Uterus (tissue), 4 donors: ENCODE results near the gene SAMD8. TPM values are rescaled to one million over a fixed set of nuclear protein-coding genes. Genes with fewer than 3 reads are reported as not detected.
A peak's percentile ranks its signal among the peaks of the same experiment; 100 is the strongest.

Source experiments
- DNase-seq, 2 donors: peaks; one replicate each; pipeline ENCODE4 v3.0.0-alpha.2; 2019 to 2020
- H3K27ac ChIP-seq, 2 donors: fragments of 200-600 bp; sonication (generic); 1 replicate in 1 of 2; 2 replicates in 1 of 2; pipeline ENCODE4 v1.5.1; 2016 to 2018
- H3K27me3 ChIP-seq, 2 donors: fragments of 200-600 bp; sonication (generic); one replicate each; pipeline ENCODE4 v1.5.1; 2018 to 2019; ENCODE audit warnings: control low read depth in 1 of 2
- H3K36me3 ChIP-seq, 2 donors: fragments of 200-600 bp; sonication (generic); one replicate each; pipeline ENCODE4 v1.5.1; 2019; ENCODE audit warnings: control low read depth in 1 of 2
- H3K4me1 ChIP-seq, 2 donors: fragments of 200-600 bp; sonication (generic); one replicate each; pipeline ENCODE4 v1.5.1; 2018 to 2019; ENCODE audit warnings: control low read depth in 1 of 2
- H3K4me3 ChIP-seq, 2 donors: fragments of 200-600 bp; sonication (generic); 1 replicate in 1 of 2; 2 replicates in 1 of 2; pipeline ENCODE4 v1.5.1; 2018 to 2019; ENCODE audit warnings: mild to moderate bottlenecking in 1 of 2
- H3K9me3 ChIP-seq, 2 donors: fragments of 200-600 bp; sonication (generic); one replicate each; pipeline ENCODE4 v1.5.1; 2019; ENCODE audit warnings: control low read depth in 1 of 2
- POLR2A ChIP-seq, 2 donors: fragments of 450-650 bp; IDR thresholded peaks; one replicate each; pipeline ENCODE4 v1.6.1; 2016; ENCODE audit warnings: antibody characterized with exemption in 2 of 2, mild to moderate bottlenecking in 1 of 2, moderate library complexity in 1 of 2
- intact Hi-C: fragments of 100-400 bp; cut with DNase I; formaldehyde crosslinking; loops from one replicate; pipeline ENCODE4 v1.15.1; 2023; ENCODE audit warnings: low total_unique reads
- total RNA-seq, 4 donors: library from RNA; depleted of rRNA in 3 of 4; stranded (reverse); fragments of >200 nt in 3 of 4; gene quantifications; one replicate each; pipeline versions ENCODE4 v1.1.0 to v1.2.4, GENCODE V29; 2014 to 2023
- TF ChIP-seq, protein P1 (sequence below), 4 experiments: fragments of 200-600 bp in 2 of 4; fragments of 450-650 bp in 2 of 4; sonication (generic) in 2 of 4; IDR thresholded peaks; one replicate each; pipeline ENCODE4 v1.5.1; 2016 to 2019; ENCODE audit warnings: antibody characterized with exemption in 4 of 4, mild to moderate bottlenecking in 2 of 4, moderate library complexity in 1 of 4
- donor health status: DM: yes; HTN: yes; CAD: no.

The SAMD8 gene
- total RNA-seq, 4 donors from 2014 or later = 25.4 to 51.4 (median 49.2) TPM

DNA sequence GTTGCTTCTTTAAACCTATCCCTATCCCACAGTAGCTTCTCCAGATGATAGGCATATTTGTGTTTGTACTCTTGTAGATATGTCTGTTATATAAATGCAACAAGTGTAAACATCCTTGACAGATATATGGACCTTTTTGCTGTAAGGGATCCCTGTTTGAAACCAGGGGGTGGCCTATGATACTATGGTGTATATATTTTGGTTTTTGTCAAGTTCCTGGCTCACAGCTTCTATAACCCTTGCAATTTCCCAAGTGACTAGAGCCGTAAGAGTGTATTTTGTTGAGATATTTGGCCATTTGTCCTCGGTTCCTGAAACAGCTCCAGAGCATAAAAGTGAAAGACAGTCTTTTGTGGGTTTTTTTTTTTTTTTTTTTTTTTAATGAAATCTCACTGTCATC lies 114.6 kb downstream of the SAMD8 start:
- intact Hi-C loops = no loop called here
- no peaks in the 10 kb centered on the region for H3K36me3 ChIP-seq
- H3K27me3 ChIP-seq = no peaks in the 10 kb centered on the region
- H3K9me3 ChIP-seq = no peaks in the 10 kb centered on the region
- no peak for TF ChIP-seq POLR2A (IDR thresholded peaks at IDR 0.05)
- TF ChIP-seq, protein P1, sequence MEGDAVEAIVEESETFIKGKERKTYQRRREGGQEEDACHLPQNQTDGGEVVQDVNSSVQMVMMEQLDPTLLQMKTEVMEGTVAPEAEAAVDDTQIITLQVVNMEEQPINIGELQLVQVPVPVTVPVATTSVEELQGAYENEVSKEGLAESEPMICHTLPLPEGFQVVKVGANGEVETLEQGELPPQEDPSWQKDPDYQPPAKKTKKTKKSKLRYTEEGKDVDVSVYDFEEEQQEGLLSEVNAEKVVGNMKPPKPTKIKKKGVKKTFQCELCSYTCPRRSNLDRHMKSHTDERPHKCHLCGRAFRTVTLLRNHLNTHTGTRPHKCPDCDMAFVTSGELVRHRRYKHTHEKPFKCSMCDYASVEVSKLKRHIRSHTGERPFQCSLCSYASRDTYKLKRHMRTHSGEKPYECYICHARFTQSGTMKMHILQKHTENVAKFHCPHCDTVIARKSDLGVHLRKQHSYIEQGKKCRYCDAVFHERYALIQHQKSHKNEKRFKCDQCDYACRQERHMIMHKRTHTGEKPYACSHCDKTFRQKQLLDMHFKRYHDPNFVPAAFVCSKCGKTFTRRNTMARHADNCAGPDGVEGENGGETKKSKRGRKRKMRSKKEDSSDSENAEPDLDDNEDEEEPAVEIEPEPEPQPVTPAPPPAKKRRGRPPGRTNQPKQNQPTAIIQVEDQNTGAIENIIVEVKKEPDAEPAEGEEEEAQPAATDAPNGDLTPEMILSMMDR (IDR thresholded peaks at IDR 0.05) = no peak
- H3K4me3 ChIP-seq = no peak overlapping the region
- DNase-seq = no peak
- peak overlapping the region; percentile 77 to 94 for H3K27ac ChIP-seq
- H3K4me1 ChIP-seq = peaks cover 6 to 14% of the 10 kb centered on the region in 2 donors

DNA sequence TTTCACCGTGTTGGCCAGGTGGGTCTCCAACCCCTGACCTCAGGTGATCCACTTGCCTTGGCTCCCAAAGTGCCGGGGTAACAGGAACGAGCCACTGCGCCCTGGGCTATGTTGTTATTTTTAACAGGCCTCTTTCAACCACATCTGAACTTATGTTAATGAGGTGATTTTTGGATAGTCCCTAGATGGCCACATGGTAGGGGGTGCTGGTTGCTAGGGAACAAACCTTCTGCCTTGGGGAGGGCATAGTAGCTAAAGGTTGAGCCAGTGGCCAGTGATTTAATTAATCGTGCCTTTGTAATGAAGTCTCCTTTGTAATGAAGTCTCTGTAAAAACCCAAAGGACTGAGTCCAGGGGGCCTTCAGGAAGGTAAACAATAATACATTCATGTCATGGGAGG lies 115.2 kb downstream of the SAMD8 start:
- intact Hi-C loops = no loop called here
- TF ChIP-seq, protein P1 (IDR thresholded peaks at IDR 0.05) = no peak
- H3K36me3 ChIP-seq = no peaks in the 10 kb centered on the region
- H3K4me3 ChIP-seq = no peak overlapping the region
- peaks cover 6 to 14% of the 10 kb centered on the region in 2 donors for H3K4me1 ChIP-seq
- DNase-seq = peak in 1 of 2 donors; percentile 3
- peak overlapping the region; percentile 77 to 94 for H3K27ac ChIP-seq
- no peaks in the 10 kb centered on the region for H3K27me3 ChIP-seq
- no peaks in the 10 kb centered on the region for H3K9me3 ChIP-seq

DNA sequence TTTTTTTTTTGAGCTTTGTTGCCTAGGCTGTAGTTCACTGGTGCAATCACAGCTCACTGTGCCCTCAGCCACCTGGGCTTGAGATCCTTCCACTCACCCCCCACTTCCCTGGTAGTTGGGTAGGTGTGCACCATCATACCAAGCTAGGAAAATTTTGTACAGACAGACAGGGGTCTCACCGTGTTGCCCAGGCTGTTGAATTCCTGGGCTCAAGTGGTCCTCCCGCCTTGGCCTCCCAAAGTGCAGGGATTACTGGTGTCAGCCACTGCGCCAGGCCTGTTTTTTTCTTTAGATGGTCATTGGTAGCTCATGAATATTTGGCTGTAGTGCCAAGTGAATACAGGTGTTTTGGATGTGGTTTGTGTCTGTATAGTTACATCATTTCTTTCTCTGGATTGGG lies 116.8 kb downstream of the SAMD8 start:
- no peaks in the 10 kb centered on the region for H3K9me3 ChIP-seq
- no peak overlapping the region for H3K4me3 ChIP-seq
- DNase-seq = no peak
- peaks cover 6 to 14% of the 10 kb centered on the region in 2 donors for H3K4me1 ChIP-seq
- H3K27me3 ChIP-seq = no peaks in the 10 kb centered on the region
- peak overlapping the region; percentile 11 to 43 for H3K27ac ChIP-seq
- intact Hi-C loops = no loop called here
- no peak for TF ChIP-seq POLR2A (IDR thresholded peaks at IDR 0.05)
- TF ChIP-seq, protein P1 (IDR thresholded peaks at IDR 0.05) = no peak
- no peaks in the 10 kb centered on the region for H3K36me3 ChIP-seq

DNA sequence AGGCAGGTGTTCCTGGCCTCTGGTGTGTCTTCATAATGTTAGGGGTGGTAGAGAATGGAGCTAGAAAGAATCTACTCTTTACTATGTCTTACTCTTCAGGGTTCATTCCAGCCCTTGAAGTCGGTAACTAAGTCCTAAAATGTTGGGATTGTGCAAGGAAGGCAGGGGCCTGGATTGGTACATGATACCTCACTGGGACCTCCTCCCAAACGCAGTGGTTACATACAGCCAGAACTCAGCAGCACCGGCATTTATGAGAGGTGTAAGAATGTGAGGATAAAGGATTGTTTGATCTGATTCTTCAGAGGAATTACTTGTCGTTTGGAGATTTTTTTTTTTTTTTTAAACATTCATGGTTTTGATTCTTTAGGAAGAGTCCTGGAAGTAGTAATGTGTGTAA lies 117.4 kb downstream of the SAMD8 start:
- intact Hi-C loops = no loop called here
- H3K9me3 ChIP-seq = no peaks in the 10 kb centered on the region
- no peak for DNase-seq
- TF ChIP-seq, protein P1 (IDR thresholded peaks at IDR 0.05) = no peak
- TF ChIP-seq POLR2A (IDR thresholded peaks at IDR 0.05) = no peak
- no peak overlapping the region for H3K4me3 ChIP-seq
- H3K4me1 ChIP-seq = peaks cover 6 to 14% of the 10 kb centered on the region in 2 donors
- peak overlapping the region; percentile 11 to 43 for H3K27ac ChIP-seq
- H3K27me3 ChIP-seq = no peaks in the 10 kb centered on the region
- no peaks in the 10 kb centered on the region for H3K36me3 ChIP-seq

DNA sequence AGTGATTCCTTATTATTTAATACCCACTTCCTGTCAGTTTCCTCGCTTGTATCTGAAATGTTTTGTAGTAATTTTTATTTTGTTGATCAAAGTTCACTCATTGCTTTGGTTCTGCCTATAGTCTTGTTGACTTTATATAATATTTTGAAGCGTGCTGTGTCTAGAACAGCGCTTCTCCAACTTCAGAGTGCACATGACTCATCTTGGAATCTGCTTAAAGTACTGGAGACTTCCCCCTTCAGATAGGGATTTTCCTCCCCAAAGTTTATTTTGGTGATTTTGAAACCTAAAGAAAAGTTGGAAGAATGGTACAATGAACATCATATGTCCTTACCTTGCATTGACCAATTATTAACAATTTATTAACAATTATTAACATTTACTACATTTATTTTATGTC lies 118.5 kb downstream of the SAMD8 start:
- no peaks in the 10 kb centered on the region for H3K36me3 ChIP-seq

More for the DNA sequence above, 118.5 kb downstream of the SAMD8 start:
- intact Hi-C loops = loop anchor here (10.0 kb wide), 2 partner anchors 125 to 965 kb away; a partner anchor contains a TSS
- Histone ChIP-seq H3K4me3 (no peak overlapping the region), H3K27me3 (no peaks in the 10 kb centered on the region), H3K9me3 (no peaks in the 10 kb centered on the region), H3K27ac (peak overlapping the region in 1 of 2 donors; percentile 43), H3K4me1 (peaks cover 5 to 14% of the 10 kb centered on the region in 2 donors)
- TF ChIP-seq, protein P1 (IDR thresholded peaks at IDR 0.05) = no peak
- no peak for TF ChIP-seq POLR2A (IDR thresholded peaks at IDR 0.05)
- DNase-seq = no peak
